Measurements from ENCODE around the gene FOXO3.

The FOXO3 gene

DNA sequence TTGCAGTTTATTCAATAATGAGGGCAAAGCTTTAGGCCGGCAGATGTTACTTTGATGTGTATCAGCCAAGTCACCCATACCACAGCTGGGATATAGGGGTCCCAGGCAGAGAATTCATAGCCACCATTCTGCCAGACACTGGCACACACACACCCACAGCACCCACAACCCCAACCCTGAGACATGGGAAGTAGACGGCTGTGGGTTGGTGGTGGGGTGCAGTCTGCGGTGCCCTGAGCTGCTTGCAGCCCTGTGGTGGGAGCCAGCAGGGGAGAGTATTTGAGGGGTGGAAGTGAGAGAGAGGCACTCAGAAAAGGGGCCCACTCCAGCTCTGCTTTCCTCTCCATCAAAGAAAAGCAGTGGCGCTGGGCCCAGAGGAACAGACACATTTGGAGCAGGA lies 125.3 kb downstream of the FOXO3 start:
- DNase-seq (ENCODE audit: low spot score), result no peak

GRCh38 chr6:108686896-108687295 lies 126.2 kb downstream of the FOXO3 start:
- no peak for DNase-seq (ENCODE audit: low spot score)

GRCh38 chr6:108687921-108688320 lies 127.2 kb downstream of the FOXO3 start:
- no peak for DNase-seq (ENCODE audit: low spot score)

- DNase-seq (ENCODE audit: low spot score), result no peak
Measured at GRCh38 chr6:108689272-108690161, 128.8 kb downstream of the FOXO3 start.

DNA sequence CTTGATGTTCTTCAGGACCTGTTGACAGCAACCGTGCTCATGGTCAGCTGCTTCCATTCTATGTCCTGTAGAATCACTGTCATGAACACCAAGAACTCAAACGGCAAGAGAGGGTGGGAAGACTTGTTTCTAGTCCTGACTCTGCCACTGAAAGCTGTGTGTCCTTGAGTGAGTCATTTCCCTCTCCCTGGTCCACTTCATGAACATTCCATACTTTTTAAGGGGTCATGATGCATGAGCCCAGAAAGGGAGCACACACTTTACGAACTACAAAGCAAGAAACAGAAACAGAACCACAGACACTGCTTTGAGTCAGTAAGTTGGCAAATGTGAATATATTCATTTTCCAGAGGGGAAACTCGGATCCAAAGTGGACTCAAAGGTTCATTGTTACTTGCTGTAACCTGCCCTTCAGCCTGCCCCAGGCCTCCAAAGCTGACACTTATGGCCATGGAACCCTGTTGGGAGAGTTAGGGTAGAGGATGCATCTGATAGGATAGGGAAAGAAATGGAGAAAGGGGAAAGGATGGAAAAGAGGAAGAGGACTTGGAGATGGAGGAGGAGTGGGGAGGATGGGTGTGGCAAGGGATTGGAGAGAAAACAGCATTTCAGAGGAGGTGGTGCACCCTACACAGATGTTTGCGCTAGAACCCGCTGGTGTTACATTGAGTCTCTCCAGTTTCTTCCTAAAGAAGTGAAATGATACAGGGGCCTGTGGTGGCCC lies 129.8 kb downstream of the FOXO3 start:
- DNase-seq (ENCODE audit: low spot score), result no peak

- DNase-seq (ENCODE audit: low spot score), result no peak
Measured at GRCh38 chr6:108693430-108694154, 132.9 kb downstream of the FOXO3 start.

GRCh38 chr6:108694816-108695215 lies 134.1 kb downstream of the FOXO3 start:
- DNase-seq (ENCODE audit: low spot score), result no peak

- DNase-seq (ENCODE audit: low spot score), result no peak
Measured at GRCh38 chr6:108697561-108698161, 136.9 kb downstream of the FOXO3 start.

DNA sequence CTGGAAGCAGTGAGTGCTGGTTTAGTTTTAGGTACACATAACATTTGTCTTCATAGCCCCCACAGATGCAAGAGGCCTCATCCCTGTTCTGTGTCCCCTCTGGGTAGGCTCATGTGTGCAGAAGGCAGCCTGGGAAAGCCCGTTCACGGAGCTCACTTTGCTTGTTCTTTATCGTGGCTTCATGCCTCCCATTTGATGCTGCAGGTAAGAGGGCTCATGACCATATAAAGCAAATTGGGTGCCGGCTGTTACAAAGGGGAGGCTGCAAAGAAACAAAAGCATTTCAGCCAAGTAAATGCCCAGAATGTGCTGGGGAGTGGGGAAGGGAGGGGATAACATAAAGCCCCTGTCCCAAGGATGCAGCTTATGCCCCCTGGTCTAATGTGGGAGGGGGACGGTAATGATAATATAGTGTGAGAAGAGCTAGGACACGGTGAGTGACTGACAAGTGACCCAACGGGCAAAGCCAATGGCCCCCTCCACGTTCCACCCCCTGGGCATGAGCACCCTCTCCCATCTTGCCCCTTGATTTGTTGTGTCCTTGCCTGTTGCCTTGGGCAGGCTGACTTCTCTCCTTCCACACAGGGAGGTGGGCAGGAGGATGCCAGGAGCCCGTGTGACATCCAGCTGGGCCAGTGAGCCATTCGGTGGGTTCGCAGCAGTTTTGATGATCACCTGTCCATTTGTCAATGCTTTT lies 138.0 kb downstream of the FOXO3 start:
- no peak for DNase-seq (ENCODE audit: low spot score)

DNA sequence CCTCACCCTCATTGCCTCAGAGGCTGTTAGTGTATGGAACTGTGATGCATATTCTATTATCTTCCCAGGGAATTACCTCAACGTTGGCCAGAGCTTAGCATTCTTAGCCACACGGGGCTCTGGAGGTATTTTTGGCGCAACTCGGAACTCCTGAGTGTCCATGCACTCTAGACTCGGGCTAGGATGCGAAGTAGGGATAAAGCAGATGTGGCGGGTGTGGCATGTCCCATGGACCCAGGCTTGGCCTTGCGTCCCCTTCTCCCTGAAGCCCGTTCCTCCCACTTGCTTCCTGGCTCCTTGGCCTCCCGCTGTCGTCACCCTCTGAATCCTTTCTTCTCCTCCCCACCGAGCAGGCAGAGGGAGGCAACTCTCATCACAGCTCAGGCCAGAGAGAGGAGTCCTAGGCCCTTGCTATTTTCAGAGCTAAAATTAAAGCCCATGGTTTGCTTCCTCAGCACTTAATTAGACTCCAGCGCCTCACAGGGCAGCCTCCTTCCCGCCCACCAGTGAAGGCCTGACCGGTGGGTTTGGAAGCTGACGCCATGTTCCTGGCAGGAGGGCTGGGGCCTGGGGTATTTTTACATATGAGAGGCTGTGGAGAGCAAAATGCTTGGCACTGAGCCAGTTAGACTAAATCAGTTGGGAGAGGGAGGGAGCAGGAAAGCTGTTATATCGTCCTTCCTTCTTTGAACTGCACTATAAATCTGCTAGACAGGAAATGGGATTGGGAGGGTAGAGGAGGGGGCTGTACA lies 138.7 kb downstream of the FOXO3 start:
- no peak for DNase-seq (ENCODE audit: low spot score)

- DNase-seq (ENCODE audit: low spot score), result no peak
Measured at GRCh38 chr6:108702106-108702851, 141.6 kb downstream of the FOXO3 start.

GRCh38 chr6:108706649-108707048 lies 145.9 kb downstream of the FOXO3 start:
- no peak for DNase-seq (ENCODE audit: low spot score)

- no peak for DNase-seq (ENCODE audit: low spot score)
Measured at GRCh38 chr6:108707328-108707976, 146.7 kb downstream of the FOXO3 start.

GRCh38 chr6:108710030-108710429 lies 149.3 kb downstream of the FOXO3 start:
- DNase-seq (ENCODE audit: low spot score), result no peak

DNA sequence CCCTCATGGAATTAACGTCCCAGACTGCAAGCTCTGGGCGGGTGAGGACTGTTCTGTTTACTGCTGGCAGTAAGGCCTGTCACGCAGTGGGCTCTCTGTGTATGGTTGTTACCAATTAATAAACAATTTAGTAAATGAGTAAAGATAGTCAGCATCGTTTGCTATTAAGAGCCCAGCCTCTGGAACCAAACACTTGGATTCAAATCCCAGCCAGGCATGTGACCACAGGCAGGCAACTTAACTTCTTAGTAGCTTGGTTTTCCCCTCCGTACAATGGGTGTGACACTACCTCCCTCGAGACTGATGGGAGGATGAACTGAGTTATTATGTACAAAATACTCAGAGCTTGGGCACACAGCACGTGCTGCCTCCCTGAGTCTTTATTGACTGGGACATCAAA lies 149.8 kb downstream of the FOXO3 start:
- no peak for DNase-seq (ENCODE audit: low spot score)

- DNase-seq (ENCODE audit: low spot score), result no peak
Measured at GRCh38 chr6:108711071-108711470, 150.4 kb downstream of the FOXO3 start.

DNA sequence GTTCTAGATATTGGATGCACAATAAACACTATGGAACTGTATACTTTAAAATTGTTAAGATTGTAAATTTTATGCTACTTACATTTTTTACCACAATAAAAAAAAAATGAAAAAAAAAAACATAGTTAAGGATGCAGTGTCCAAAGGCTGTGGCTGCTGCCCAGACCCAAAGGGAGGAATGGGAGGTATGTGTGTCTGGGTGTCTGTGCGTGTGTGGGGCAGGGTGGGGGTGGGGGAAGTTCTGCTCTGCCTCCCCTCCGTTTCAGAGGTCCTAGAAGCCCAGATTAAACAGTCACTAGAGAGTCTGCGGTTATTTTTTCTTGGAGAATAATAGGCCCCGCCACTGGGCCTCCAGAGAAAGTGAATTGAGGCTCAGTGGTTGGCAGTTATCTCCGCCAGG lies 151.1 kb downstream of the FOXO3 start:
- DNase-seq (ENCODE audit: low spot score), result no peak

GRCh38 chr6:108712946-108713345 lies 152.2 kb downstream of the FOXO3 start:
- DNase-seq (ENCODE audit: low spot score), result no peak

GRCh38 chr6:108714101-108714765 lies 153.5 kb downstream of the FOXO3 start:
- DNase-seq (ENCODE audit: low spot score), result no peak
